Skeletal muscle tissue (tissue), 4 donors: ENCODE data around the gene DNAAF3. TPM values are rescaled to one million over a fixed set of nuclear protein-coding genes. Genes with fewer than 3 reads are reported as not detected.
A peak's percentile ranks its signal among the peaks of the same experiment; 100 is the strongest.

Source experiments
- H3K27ac ChIP-seq: one replicate; pipeline ENCODE4 v1.7.0; 2013; ENCODE audit warnings: mild to moderate bottlenecking, low read depth, low read length, inconsistent platforms
- H3K27me3 ChIP-seq, 3 donors: one replicate each; pipeline ENCODE4 v1.7.0; 2013; ENCODE audit warnings: low read length in 3 of 3; ENCODE audit not compliant: control insufficient read depth in 3 of 3, insufficient read depth in 3 of 3
- H3K36me3 ChIP-seq, 3 donors: one replicate each; pipeline ENCODE4 v1.7.0; 2013; ENCODE audit warnings: low read length in 3 of 3; ENCODE audit not compliant: control insufficient read depth in 3 of 3, insufficient read depth in 3 of 3
- H3K4me1 ChIP-seq, 3 donors: one replicate each; pipeline ENCODE4 v1.7.0; 2013; ENCODE audit warnings: low read length in 3 of 3, mild to moderate bottlenecking in 3 of 3; ENCODE audit not compliant: control insufficient read depth in 3 of 3, insufficient read depth in 3 of 3
- H3K4me3 ChIP-seq, 3 donors: one replicate each; pipeline ENCODE4 v1.7.0; 2013; ENCODE audit warnings: low read length in 3 of 3
- H3K9ac ChIP-seq, 3 donors: one replicate each; pipeline ENCODE4 v1.7.0; 2013; ENCODE audit warnings: low read length in 3 of 3, mild to moderate bottlenecking in 3 of 3, moderate library complexity in 2 of 3, low read depth in 1 of 3
- H3K9me3 ChIP-seq, 3 donors: one replicate each; pipeline ENCODE4 v1.7.0; 2013; ENCODE audit warnings: low read length in 3 of 3; ENCODE audit not compliant: control insufficient read depth in 3 of 3
- total RNA-seq: library from RNA; depleted of rRNA; stranded (reverse); fragments of >200 nt; gene quantifications from one replicate; pipeline ENCODE4 v1.2.3, GENCODE V29; 2014
- donor health status: Osteomylitis.

The DNAAF3 gene
- total RNA-seq, 1 donor from 2014 or later: not detected

DNA sequence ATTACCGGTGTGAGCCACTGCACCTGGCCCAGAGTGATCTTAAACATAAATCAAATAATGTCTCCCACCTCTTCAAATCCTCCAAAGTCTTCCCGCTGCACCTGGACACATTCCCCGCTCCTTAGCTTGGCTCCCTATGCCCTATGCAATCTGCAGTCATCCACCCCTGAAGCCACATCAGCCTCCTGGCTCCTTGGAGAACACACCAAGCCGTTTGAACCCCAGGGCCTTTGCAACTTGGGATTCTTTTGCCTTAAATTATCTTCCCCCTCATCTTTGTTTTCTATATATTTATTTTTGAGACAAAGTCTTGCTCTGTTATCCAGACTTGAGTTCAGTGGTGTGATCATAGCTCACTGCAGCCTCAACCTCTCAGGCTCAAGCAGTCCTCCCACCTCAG is 2.7 kb upstream of the DNAAF3 start:
- peaks cover 10 to 19% (median 17%) of the 10 kb centered on the region in 3 donors for H3K4me1 ChIP-seq
- H3K9me3 ChIP-seq: no peaks in the 10 kb centered on the region
- H3K9ac ChIP-seq: no peak overlapping the region
- H3K27me3 ChIP-seq: peaks cover 52 to 53% (median 53%) of the 10 kb centered on the region in 3 donors
- no peak overlapping the region for H3K4me3 ChIP-seq
- no peaks in the 10 kb centered on the region for H3K36me3 ChIP-seq
- no peak overlapping the region for H3K27ac ChIP-seq

DNA sequence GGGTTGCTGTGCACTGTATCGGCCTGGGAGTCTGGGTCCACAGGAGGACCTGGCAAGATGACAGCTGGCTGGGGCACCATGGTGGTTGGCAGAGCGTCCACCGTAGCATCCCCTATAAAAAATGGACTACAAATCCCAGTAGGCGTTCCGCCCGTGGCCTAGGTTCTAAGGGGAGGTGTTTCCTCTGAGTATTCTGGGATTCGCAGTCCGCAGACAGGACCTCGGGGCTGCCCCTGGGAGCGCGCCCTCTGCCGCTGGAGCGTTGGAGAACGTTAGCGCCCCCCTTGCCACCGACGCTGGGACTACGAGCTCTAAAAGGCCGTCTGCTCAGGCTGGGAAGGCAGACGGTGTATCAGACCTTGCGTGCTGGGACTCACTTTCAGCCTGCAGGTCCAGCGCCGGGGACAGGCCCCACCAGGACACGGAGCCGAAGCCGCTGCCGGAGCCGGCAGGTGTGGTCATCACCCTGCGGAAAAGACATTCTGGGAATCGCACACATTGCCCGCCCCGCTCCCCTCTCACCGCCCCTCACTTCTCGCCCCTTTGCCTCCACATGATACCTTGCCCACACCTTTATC is 372 bp downstream of the DNAAF3 start:
- Histone ChIP-seq H3K27ac (no peak overlapping the region), H3K9ac (no peak overlapping the region), H3K4me3 (peak overlapping the region; percentile 63 to 77 (median 67))

DNA sequence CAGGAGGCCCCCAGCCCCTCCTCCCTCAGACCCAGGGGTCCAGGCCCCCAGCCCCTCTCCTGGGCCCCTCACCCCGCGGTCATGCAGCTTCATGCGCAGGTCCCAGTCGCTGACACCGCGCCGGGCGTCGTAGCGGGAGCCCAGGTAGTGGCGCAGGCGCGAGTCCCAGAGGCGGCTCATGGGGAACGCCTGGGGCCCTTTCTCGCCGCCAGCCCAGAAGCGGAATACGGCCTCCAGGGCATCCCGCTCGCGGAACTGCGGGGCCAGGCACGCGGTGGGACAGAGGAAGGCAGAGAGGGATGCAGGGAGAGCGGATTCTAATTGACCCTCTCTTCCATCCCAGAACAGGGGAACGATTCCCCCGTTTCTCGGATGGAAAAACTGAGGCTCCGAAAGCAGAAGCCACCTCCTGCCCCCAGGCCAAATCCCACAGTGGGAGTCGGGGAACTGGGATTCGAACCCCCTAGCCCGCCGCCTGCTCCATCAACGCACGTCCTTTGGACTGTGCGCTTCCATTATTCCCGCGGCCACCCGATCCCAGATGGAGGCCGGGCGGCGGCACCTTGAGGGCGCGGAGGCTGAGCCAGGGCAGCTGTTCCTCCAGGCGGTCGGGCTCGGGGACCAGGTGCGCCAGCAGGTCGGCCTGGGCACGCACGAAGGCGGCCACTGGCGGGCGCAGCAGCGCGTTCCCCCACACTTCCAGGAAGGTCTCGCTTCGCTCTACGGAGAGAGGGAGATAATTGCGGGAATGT is 4.7 kb downstream of the DNAAF3 start:
- Histone ChIP-seq H3K4me1 (peaks cover 15 to 29% (median 23%) of the 10 kb centered on the region in 3 donors), H3K9me3 (no peaks in the 10 kb centered on the region), H3K9ac (no peak overlapping the region), H3K36me3 (no peaks in the 10 kb centered on the region), H3K4me3 (no peak overlapping the region), H3K27me3 (peaks cover 28 to 36% (median 34%) of the 10 kb centered on the region in 3 donors), H3K27ac (no peak overlapping the region)

More for the DNA sequence above, 372 bp downstream of the DNAAF3 start:
- Histone ChIP-seq H3K27me3 (peaks cover 37 to 42% (median 41%) of the 10 kb centered on the region in 3 donors), H3K36me3 (no peaks in the 10 kb centered on the region), H3K4me1 (peaks cover 7 to 17% (median 10%) of the 10 kb centered on the region in 3 donors), H3K9me3 (no peaks in the 10 kb centered on the region)

DNA sequence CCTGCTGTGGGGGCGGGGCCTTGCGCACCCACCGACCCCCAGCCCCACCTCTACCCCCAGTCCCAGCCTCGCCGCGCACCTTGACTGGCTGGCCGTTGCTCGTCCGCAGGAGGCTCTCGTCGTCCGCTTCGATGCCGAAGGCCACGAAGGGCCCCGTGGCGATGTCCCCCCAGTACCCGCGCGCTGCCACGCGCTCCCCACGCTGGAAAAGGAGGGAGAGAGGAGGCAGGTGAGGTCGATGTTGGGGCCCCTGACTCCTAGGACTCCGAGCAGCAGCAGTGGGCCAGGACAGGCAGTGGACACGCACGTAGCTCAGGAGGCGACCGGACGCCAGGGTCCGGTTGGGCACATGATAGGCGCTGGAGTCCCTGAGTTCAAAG is 5.4 kb downstream of the DNAAF3 start:
- Histone ChIP-seq H3K9ac (no peak overlapping the region), H3K9me3 (no peaks in the 10 kb centered on the region), H3K4me1 (peaks cover 15 to 30% (median 19%) of the 10 kb centered on the region in 3 donors), H3K36me3 (no peaks in the 10 kb centered on the region), H3K4me3 (no peak overlapping the region), H3K27me3 (peaks cover 32 to 36% (median 32%) of the 10 kb centered on the region in 3 donors), H3K27ac (no peak overlapping the region)

DNA sequence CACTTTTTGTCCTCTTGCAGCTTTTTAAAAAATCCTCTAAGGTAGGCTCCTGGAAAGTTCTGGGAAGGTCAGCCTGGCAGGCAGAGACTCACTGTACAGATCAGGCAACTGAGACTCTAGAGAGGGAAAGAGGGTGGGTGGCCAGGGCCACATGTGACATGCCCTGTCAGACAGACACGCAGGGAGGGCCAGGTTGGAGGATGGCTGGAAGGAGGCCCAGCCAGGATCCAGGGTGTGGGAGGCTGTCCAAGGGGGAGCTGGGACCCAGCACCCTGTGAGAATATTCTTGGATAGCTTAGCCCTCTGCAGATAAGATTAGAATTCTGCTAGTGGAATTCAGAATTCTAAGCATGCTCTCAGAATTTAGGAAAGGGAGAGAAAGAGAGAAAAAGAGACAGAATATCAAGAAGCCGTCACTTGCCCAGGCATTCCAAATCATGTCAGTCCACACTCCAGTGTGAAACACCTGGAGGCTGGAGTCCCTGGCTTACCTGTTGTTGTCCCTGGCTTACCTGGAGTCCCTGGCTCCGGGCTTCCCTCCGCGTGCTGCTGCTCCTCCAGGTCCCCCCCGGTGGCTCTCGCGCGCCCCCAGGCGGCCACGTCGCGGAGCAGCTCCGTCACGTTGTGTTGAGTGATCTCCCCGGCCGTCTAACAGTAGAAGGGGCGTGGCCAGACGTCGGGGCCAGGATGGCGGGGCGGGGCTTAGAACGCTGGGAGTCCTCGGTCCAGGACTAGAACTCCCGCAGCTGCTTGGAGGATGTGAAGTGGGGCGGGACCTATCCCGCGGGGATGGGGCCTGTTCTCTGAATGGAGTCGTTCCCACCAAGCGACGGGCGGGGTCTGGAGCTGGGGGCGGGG is 6.1 kb downstream of the DNAAF3 start:
- no peak overlapping the region for H3K27ac ChIP-seq
- peaks cover 28 to 30% (median 28%) of the 10 kb centered on the region in 3 donors for H3K27me3 ChIP-seq
- peak overlapping the region in 1 of 3 donors; percentile 54 for H3K9ac ChIP-seq
- no peaks in the 10 kb centered on the region for H3K9me3 ChIP-seq
- H3K4me3 ChIP-seq: peak overlapping the region in 1 of 3 donors; percentile 45
- peaks cover 10 to 28% (median 15%) of the 10 kb centered on the region in 3 donors for H3K4me1 ChIP-seq
- H3K36me3 ChIP-seq: no peaks in the 10 kb centered on the region

DNA sequence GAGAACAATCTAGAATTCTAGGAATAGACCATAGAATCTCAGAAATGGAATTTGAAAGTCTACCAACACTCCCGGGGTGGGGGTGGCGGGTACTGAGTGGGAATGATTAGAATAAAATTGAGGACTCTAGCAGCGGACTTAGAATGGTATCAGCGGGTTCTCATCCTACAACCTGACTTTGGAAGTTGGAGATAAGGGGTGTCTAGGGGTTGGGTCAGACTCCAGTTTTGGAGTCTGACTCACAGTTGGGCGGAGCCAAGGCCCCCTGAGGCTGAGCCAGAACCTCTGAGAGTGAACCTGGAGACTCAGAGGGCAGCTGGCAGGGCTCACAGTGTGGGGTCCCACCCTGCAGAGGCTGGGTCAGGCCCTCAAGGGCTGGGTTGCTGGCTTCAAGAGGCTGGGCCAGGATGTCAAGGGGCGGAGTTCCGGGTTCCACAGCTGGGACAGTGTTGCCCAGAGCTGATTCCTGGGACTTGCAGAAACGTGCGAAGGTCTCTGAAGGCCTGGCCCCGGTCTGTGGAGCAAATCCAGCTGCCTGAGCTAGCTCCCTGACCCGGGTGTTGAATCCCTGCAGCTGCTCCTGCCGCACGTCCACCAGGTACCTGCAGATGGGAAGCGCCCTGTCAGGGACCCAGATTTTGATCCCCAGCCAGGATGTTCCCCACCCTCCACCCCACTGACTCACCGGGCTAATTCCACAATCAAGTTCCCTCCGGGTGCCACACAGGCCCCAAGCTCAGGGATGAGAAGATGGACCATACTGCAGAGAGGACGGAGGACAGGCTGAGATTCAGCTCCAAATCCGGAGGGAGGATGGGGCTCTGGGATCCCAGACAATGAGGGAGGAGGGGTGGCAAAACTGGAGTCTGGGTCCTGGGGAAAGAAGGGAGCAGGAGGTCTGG is 7.3 kb downstream of the DNAAF3 start:
- Histone ChIP-seq H3K9me3 (no peaks in the 10 kb centered on the region), H3K4me1 (peaks cover 10 to 28% (median 15%) of the 10 kb centered on the region in 3 donors), H3K4me3 (peak overlapping the region in 1 of 3 donors; percentile 64), H3K36me3 (no peaks in the 10 kb centered on the region), H3K9ac (peak overlapping the region in 1 of 3 donors; percentile 76), H3K27ac (peak overlapping the region; percentile 47), H3K27me3 (peaks cover 28 to 32% (median 30%) of the 10 kb centered on the region in 3 donors)

DNA sequence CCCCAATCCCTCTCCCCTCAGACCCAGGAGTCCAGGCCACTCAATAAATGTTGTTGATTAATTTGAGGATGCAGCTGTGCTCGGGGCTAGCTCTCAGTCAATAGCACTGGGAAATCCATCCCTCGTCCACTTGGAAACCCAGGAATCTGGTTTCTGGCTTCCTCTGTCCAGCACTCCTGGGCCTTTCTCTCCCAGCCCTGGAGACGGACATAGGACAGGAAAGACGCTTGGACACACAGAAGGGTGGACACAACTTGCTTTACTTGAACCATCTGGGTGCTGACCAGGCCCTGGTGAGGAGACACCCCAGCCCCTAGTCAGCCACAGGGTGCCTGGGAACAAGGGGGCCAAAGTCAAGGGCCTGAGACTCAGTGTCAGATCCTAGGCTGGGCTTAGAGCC is 8.0 kb downstream of the DNAAF3 start:
- Histone ChIP-seq H3K27me3 (peaks cover 29 to 32% (median 30%) of the 10 kb centered on the region in 3 donors), H3K4me1 (peaks cover 10 to 28% (median 15%) of the 10 kb centered on the region in 3 donors), H3K9me3 (no peaks in the 10 kb centered on the region), H3K36me3 (no peaks in the 10 kb centered on the region), H3K4me3 (no peak overlapping the region), H3K27ac (peak overlapping the region; percentile 47), H3K9ac (peak overlapping the region in 1 of 3 donors; percentile 8)

DNA sequence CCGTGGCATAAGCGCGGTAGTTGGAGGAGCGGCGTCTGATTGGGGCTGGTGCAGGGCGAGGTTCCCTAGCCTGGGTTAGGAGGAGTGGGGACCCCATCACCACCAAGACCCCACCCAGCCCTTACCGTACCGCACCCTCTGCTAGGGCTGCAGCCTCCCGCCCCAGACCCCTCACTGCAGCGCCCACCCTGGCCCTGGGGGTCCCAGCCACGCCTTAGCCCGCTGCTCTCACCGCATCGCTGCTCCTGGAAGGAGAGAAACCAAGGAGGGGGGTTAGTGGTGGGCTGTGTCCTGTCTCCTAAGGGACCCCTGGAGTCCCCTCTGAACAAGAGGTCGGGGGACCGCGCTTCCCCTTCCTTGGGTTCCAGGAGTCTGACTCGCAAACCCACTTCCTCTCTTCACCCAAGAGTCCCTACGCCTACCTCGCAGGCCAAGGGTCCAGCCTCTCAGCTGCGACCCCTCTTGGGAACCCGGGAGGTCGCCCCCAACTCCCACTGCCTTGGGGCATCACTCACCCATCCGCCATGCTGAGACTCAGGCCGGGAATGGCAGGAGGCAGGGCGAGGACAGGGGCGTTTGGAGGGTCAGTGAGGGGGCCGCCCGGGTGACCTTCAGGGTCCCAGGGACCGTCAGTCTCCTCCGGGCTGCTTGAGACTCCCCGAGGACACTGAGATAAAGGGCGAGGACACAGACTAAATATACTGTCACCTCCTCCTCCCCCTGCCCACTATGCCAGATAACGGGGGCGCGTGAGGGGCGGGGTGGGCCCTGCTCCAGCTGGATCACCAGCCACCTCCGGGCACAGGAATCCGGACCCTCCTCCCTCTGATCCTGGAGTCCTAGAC is 9.1 kb downstream of the DNAAF3 start, which contains the start of gene TNNI3:
Gene TNNI3, minus strand, starts transcription at position 669 of the 845 bp plus-strand sequence. Its CDS starts 143 bp downstream, at position 526.
- H3K4me3 ChIP-seq: peak within 1 kb of the TSS in 1 of 3 donors; percentile 56
- peaks cover 10 to 28% (median 15%) of the 10 kb centered on the region in 3 donors for H3K4me1 ChIP-seq
- H3K27me3 ChIP-seq: peaks cover 29 to 32% (median 30%) of the 10 kb centered on the region in 3 donors

More for the DNA sequence above, 9.1 kb downstream of the DNAAF3 start, which contains the start of gene TNNI3:
- no peaks in the 10 kb centered on the region for H3K36me3 ChIP-seq
- H3K9me3 ChIP-seq: no peaks in the 10 kb centered on the region
- peak within 1 kb of the TSS; percentile 47 for H3K27ac ChIP-seq
- peak within 1 kb of the TSS in 1 of 3 donors; percentile 16 for H3K9ac ChIP-seq
